H1 (cell line): ENCODE data around the gene RAPGEF5. TPM values are rescaled to one million over a fixed set of nuclear protein-coding genes. Genes with fewer than 3 reads are reported as not detected.

Experiments
- CTCF ChIA-PET: fragments of 300-600 bp; sonication (Branson Sonifier 250); formaldehyde crosslinking; loops from one replicate; lab custom pipeline; 2021; ENCODE audit not compliant: partially characterized antibody; lab: Charles Lee
- POLR2A ChIA-PET: fragments of 300-600 bp; sonication (Branson Sonifier 250); formaldehyde crosslinking; loops from one replicate; lab custom pipeline; 2021; ENCODE audit warnings: inconsistent platforms; ENCODE audit not compliant: partially characterized antibody; lab: Charles Lee
- DNase-seq, 2 experiments: peaks; one replicate each; pipeline versions ENCODE4 v3.0.0 to v3.0.0-alpha.2; 2010 to 2022; ENCODE audit warnings: low spot score in 2 of 2, low read depth in 1 of 2, mixed read lengths in 1 of 2
- FAIRE-seq: peaks from 2 replicates; lab custom pipeline; 2011; peaks lifted over from hg19 to GRCh38; lab: Jason Lieb, UNC
- H2AFZ ChIP-seq: 2 replicates; pipeline ENCODE4 v1.8.1; 2012; ENCODE audit warnings: low read length, inconsistent platforms
- H2AK5ac ChIP-seq: 2 replicates; pipeline ENCODE4 v1.6.1; 2013; ENCODE audit warnings: low read depth, low read length
- H2BK120ac ChIP-seq: replicated peaks from 2 replicates; pipeline ENCODE3; 2013; ENCODE audit warnings: low read depth, low read length, inconsistent platforms
- H2BK12ac ChIP-seq: 2 replicates; pipeline ENCODE4 v1.6.1; 2013; ENCODE audit warnings: low read depth, low read length
- H2BK15ac ChIP-seq: 2 replicates; pipeline ENCODE4 v1.6.1; 2013; ENCODE audit warnings: low read length
- H2BK20ac ChIP-seq: 2 replicates; pipeline ENCODE4 v1.6.1; 2013; ENCODE audit warnings: low read length
- H2BK5ac ChIP-seq: 2 replicates; pipeline ENCODE4 v1.6.1; 2013; ENCODE audit warnings: low read depth, low read length
- H3K14ac ChIP-seq: 2 replicates; pipeline ENCODE4 v1.6.1; 2013; ENCODE audit warnings: inconsistent platforms; ENCODE audit not compliant: insufficient read length
- H3K18ac ChIP-seq: 2 replicates; pipeline ENCODE4 v1.6.1; 2013; ENCODE audit warnings: low read length; ENCODE audit errors: extremely low read depth
- H3K23ac ChIP-seq: 2 replicates; pipeline ENCODE4 v1.6.1; 2013; ENCODE audit warnings: inconsistent platforms; ENCODE audit not compliant: insufficient read length
- H3K23me2 ChIP-seq: 2 replicates; pipeline ENCODE4 v1.6.1; 2013; ENCODE audit warnings: low read depth, low read length
- H3K27ac ChIP-seq: 2 replicates; pipeline ENCODE4 v1.6.1; 2011; ENCODE audit warnings: low read depth, low read length, inconsistent platforms
- H3K27me3 ChIP-seq, 4 experiments: replicated peaks in 1 of 4; 1 replicate in 1 of 4; 2 replicates in 3 of 4; pipeline versions ENCODE4 v1.6.1 to v1.8.1; 2011 to 2013; ENCODE audit warnings: low read length in 3 of 4, mild to moderate bottlenecking in 3 of 4, inconsistent platforms in 2 of 4, mixed read lengths in 2 of 4, moderate library complexity in 1 of 4; ENCODE audit not compliant: control insufficient read depth in 3 of 4, insufficient read depth in 3 of 4; ENCODE audit errors: extremely low read depth in 1 of 4
- H3K36me3 ChIP-seq, 4 experiments: 2 replicates each; pipeline versions ENCODE4 v1.6.1 to v1.8.1; 2011 to 2013; ENCODE audit warnings: mild to moderate bottlenecking in 4 of 4, low read length in 3 of 4, moderate library complexity in 2 of 4, control low read depth in 1 of 4, inconsistent platforms in 1 of 4; ENCODE audit not compliant: insufficient read depth in 4 of 4, control insufficient read depth in 2 of 4
- H3K4ac ChIP-seq: replicated peaks from 2 replicates; pipeline ENCODE3; 2013; ENCODE audit warnings: low read length, low read depth, mixed read lengths, inconsistent platforms; ENCODE audit not compliant: insufficient read length
- H3K4me1 ChIP-seq, 4 experiments: replicated peaks in 1 of 4; 1 replicate in 1 of 4; 2 replicates in 3 of 4; pipeline versions ENCODE4 v1.6.1 to v1.8.1; 2011 to 2013; ENCODE audit warnings: low read length in 3 of 4, inconsistent platforms in 2 of 4, mixed read lengths in 1 of 4; ENCODE audit not compliant: insufficient read depth in 4 of 4, control insufficient read depth in 3 of 4
- H3K4me2 ChIP-seq, 2 experiments: 2 replicates each; pipeline versions ENCODE4 v1.6.1 to v1.8.1; 2011 to 2013; ENCODE audit warnings: low read depth in 2 of 2, low read length in 2 of 2, control low read depth in 1 of 2, inconsistent platforms in 1 of 2, mild to moderate bottlenecking in 1 of 2; ENCODE audit not compliant: insufficient read depth in 1 of 2
- H3K4me3 ChIP-seq, 4 experiments: fragments of 200-600, 300-600 bp in 1 of 4; sonication (generic), shearing (Covaris generic), sonication (Bioruptor Twin) in 1 of 4; 2 replicates each; pipeline versions ENCODE4 v1.5.1 to v1.8.1; 2011 to 2016; ENCODE audit warnings: low read length in 4 of 4, low read depth in 3 of 4, control low read depth in 2 of 4, inconsistent platforms in 2 of 4, mild to moderate bottlenecking in 2 of 4, mixed read lengths in 1 of 4, moderate library complexity in 1 of 4; ENCODE audit not compliant: insufficient read depth in 2 of 4; ENCODE audit errors: extremely low read depth in 1 of 4
- H3K56ac ChIP-seq: replicated peaks from 2 replicates; pipeline ENCODE3; 2013; ENCODE audit warnings: low read depth, mild to moderate bottlenecking, mixed read lengths, low read length, inconsistent platforms; ENCODE audit not compliant: insufficient read length
- H3K79me1 ChIP-seq: 2 replicates; pipeline ENCODE4 v1.6.1; 2013; ENCODE audit warnings: low read depth, low read length, control low read depth
- H3K79me2 ChIP-seq, 2 experiments: 2 replicates each; pipeline versions ENCODE4 v1.6.1 to v1.8.1; 2012 to 2013; ENCODE audit warnings: low read length in 2 of 2, mild to moderate bottlenecking in 2 of 2, inconsistent platforms in 1 of 2; ENCODE audit not compliant: insufficient read depth in 2 of 2, control insufficient read depth in 1 of 2
- H3K9ac ChIP-seq, 4 experiments: replicated peaks in 1 of 4; 1 replicate in 1 of 4; 2 replicates in 3 of 4; pipeline versions ENCODE4 v1.6.1 to v1.8.1; 2011 to 2013; ENCODE audit warnings: low read depth in 3 of 4, low read length in 3 of 4, control low read depth in 2 of 4, mild to moderate bottlenecking in 2 of 4, moderate library complexity in 2 of 4, inconsistent platforms in 1 of 4; ENCODE audit errors: extremely low read depth in 1 of 4
- H3K9me3 ChIP-seq, 2 experiments: 2 replicates each; pipeline versions ENCODE4 v1.6.1 to v1.8.1; 2012 to 2013; ENCODE audit warnings: mild to moderate bottlenecking in 2 of 2, moderate library complexity in 2 of 2, control low read depth in 1 of 2, inconsistent platforms in 1 of 2, low read depth in 1 of 2, low read length in 1 of 2, mixed read lengths in 1 of 2; ENCODE audit not compliant: insufficient read depth in 2 of 2
- H4K20me1 ChIP-seq, 2 experiments: replicated peaks in 1 of 2; 2 replicates each; pipeline versions ENCODE3 to v1.8.1; 2011 to 2013; ENCODE audit warnings: inconsistent platforms in 2 of 2, low read length in 2 of 2, mild to moderate bottlenecking in 1 of 2; ENCODE audit not compliant: insufficient read depth in 2 of 2, control insufficient read depth in 1 of 2
- H4K5ac ChIP-seq: 2 replicates; pipeline ENCODE4 v1.6.1; 2013; ENCODE audit warnings: low read length, low read depth, mixed read lengths, inconsistent platforms; ENCODE audit not compliant: insufficient read length
- H4K8ac ChIP-seq: 2 replicates; pipeline ENCODE4 v1.8.0; 2013; ENCODE audit warnings: mild to moderate bottlenecking, moderate library complexity, low read length, inconsistent platforms; ENCODE audit not compliant: insufficient read depth; ENCODE audit errors: extremely low read depth
- H4K91ac ChIP-seq: replicated peaks from 2 replicates; pipeline ENCODE3; 2013; ENCODE audit warnings: low read length, mixed read lengths, inconsistent platforms; ENCODE audit not compliant: insufficient read length
- ASH2L ChIP-seq: fragments of 200-600, 300-600 bp; sonication (generic); IDR thresholded peaks from one replicate; pipeline ENCODE4 v1.7.1; 2017; ENCODE audit warnings: low read length
- BRCA1 ChIP-seq: IDR thresholded peaks from 2 replicates; pipeline ENCODE4 v1.6.1; 2012; ENCODE audit warnings: low read depth, low read length, improper control_type of control experiment
- CBX8 ChIP-seq: fragments of 300-800, 300-1000 bp; sonication (generic); IDR thresholded peaks from 2 replicates; pipeline ENCODE4 v1.7.1; 2016; ENCODE audit warnings: low read depth, low read length, borderline replicate concordance
- CHD1 ChIP-seq: IDR thresholded peaks from 2 replicates; pipeline ENCODE4 v1.6.1; 2012; ENCODE audit warnings: low read depth, low read length, improper control_type of control experiment
- CREB1 ChIP-seq: IDR thresholded peaks from 2 replicates; pipeline ENCODE4 v1.6.1; 2012; ENCODE audit warnings: inconsistent platforms
- FOSL1 ChIP-seq: IDR thresholded peaks from 2 replicates; pipeline ENCODE4 v1.6.1; 2011; ENCODE audit warnings: mild to moderate bottlenecking, low read depth, low read length, moderate library complexity; ENCODE audit not compliant: insufficient read depth
- JUND ChIP-seq: IDR thresholded peaks from 2 replicates; pipeline ENCODE4 v1.6.1; 2011; ENCODE audit warnings: mild to moderate bottlenecking, improper control_type of control experiment, low read length
- MAFK ChIP-seq: IDR thresholded peaks from 2 replicates; pipeline ENCODE4 v1.6.1; 2012; ENCODE audit warnings: low read depth, mild to moderate bottlenecking, improper control_type of control experiment, low read length
- MAX ChIP-seq: IDR thresholded peaks from 2 replicates; pipeline ENCODE4 v1.6.1; 2012; ENCODE audit warnings: inconsistent platforms
- NANOG ChIP-seq: IDR thresholded peaks from 2 replicates; pipeline ENCODE4 v1.6.1; 2011; ENCODE audit warnings: low read length, low read depth, mild to moderate bottlenecking, inconsistent platforms; ENCODE audit not compliant: insufficient read depth, poor library complexity, severe bottlenecking
- SIN3A ChIP-seq, 2 experiments: IDR thresholded peaks in 1 of 2; conservative IDR thresholded peaks in 1 of 2; 2 replicates each; pipeline ENCODE4 v1.6.1; 2011 to 2012; ENCODE audit warnings: low read length in 2 of 2, improper control_type of control experiment in 1 of 2, low read depth in 1 of 2, mild to moderate bottlenecking in 1 of 2
- SIRT6 ChIP-seq: IDR thresholded peaks from one replicate; pipeline ENCODE4 v1.7.1; 2012; ENCODE audit warnings: low read length, inconsistent platforms
- TAF7 ChIP-seq: optimal IDR thresholded peaks from 2 replicates; pipeline ENCODE3; 2011; ENCODE audit warnings: low read depth, mild to moderate bottlenecking, inconsistent platforms, low read length, moderate library complexity, borderline replicate concordance
- TEAD4 ChIP-seq: IDR thresholded peaks from 2 replicates; pipeline ENCODE4 v1.6.1; 2012; ENCODE audit warnings: low read depth, low read length, inconsistent platforms, mixed read lengths
- whole genome bisulfite sequencing, 2 experiments: shearing (Covaris generic) in 1 of 2; methylation state at CpG; one replicate each; pipeline versions ENCODE4 v1.1.6 to v1.1.7; 2013 to 2015; ENCODE audit warnings: low lambda C conversion rate in 2 of 2, mixed read lengths in 2 of 2, inconsistent platforms in 1 of 2, low coverage in 1 of 2, missing lambda C conversion rate in 1 of 2; ENCODE audit not compliant: insufficient replicate concordance in 2 of 2, insufficient coverage in 1 of 2, insufficient read length in 1 of 2; ENCODE audit errors: extremely low coverage in 1 of 2, missing lambda C conversion rate in 1 of 2; 5-methylcytosine and 5-hydroxymethylcytosine counted together
- polyA plus RNA-seq, 7 experiments: library from polyadenylated mRNA; depleted of rRNA in 3 of 7; stranded (reverse) in 5 of 7; unstranded in 2 of 7; fragments of >200 nt in 5 of 7; fragments of 200-250 nt in 2 of 7; gene quantifications; 1 replicate in 5 of 7; 2 replicates in 1 of 7; 4 replicates in 1 of 7; pipeline versions ENCODE4 v1.2.1 to v1.2.3, GENCODE V29; 2011 to 2013; ENCODE audit warnings: missing spikeins in 2 of 7, mixed read lengths in 2 of 7
- total RNA-seq: library from RNA; stranded (reverse); fragmentation: NEBNext Ultra II Directional; extraction: Animal tissue kit (Norgen Biotek cat#: 25700); gene quantifications from 2 replicates; pipeline ENCODE4 v1.2.1, GENCODE V29; 2021

The RAPGEF5 gene
- total and polyA plus RNA-seq, 2 of the 8 experiments (the other 6 are each of a cell fraction or from before 2014, with no cell fraction given): 4.4 to 22.9 TPM

GRCh38 chr7:22302951-22303423, 54.0 kb downstream of the RAPGEF5 start:
- FAIRE-seq: no peak
- POLR2A ChIA-PET: no interaction called here
- TF ChIP-seq ASH2L: no peak
- no peak for TF ChIP-seq JUND
- no peak for TF ChIP-seq MAX
- no peak for TF ChIP-seq CBX8
- no peak for TF ChIP-seq CREB1
- TF ChIP-seq TEAD4: no peak
- no peak for TF ChIP-seq NANOG
- TF ChIP-seq FOSL1: no peak
- TF ChIP-seq CHD1: no peak
- no peak for TF ChIP-seq BRCA1
- TF ChIP-seq SIRT6: no peak
- no peak for TF ChIP-seq MAFK
- no peak for TF ChIP-seq SIN3A (conservative IDR thresholded peaks at IDR 0.05 in 1 of 2, IDR thresholded peaks at IDR 0.05 in 1 of 2; ENCODE audit: low read depth in 1 of 2, low read length in 2 of 2)
- TF ChIP-seq TAF7: no peak

More at GRCh38 chr7:22302951-22303423, 54.0 kb downstream of the RAPGEF5 start:
- Histone ChIP-seq H4K91ac (no peak overlapping the region), H4K8ac (no peak overlapping the region), H2AK5ac (no peak overlapping the region), H2BK120ac (no peak overlapping the region), H3K36me3 (peaks cover 0 to 21% (median 11%) of the 10 kb centered on the region in 4 experiments; a peak in 5 of 8 replicates), H3K56ac (no peak overlapping the region), H2BK20ac (no peak overlapping the region), H3K9ac (no peak overlapping the region), H3K18ac (no peak overlapping the region), H3K4me1 (peaks cover 0 to 2% (median 0%) of the 10 kb centered on the region in 4 experiments; a peak in 1 of 7 replicates), H3K4me3 (no peak overlapping the region), H2BK5ac (no peak overlapping the region), H3K27me3 (peaks cover 0 to 1% (median 0%) of the 10 kb centered on the region in 4 experiments; a peak in 1 of 7 replicates), H4K20me1 (no peaks in the 10 kb centered on the region), H2BK15ac (no peak overlapping the region), H3K4ac (no peak overlapping the region), H3K79me2 (no peaks in the 10 kb centered on the region), H3K14ac (no peak overlapping the region), H2BK12ac (no peak overlapping the region), H4K5ac (no peak overlapping the region), H3K23ac (no peak overlapping the region), H3K9me3 (no peaks in the 10 kb centered on the region), H3K27ac (no peak overlapping the region), H3K79me1 (no peaks in the 10 kb centered on the region), H3K4me2 (no peak overlapping the region), H2AFZ (no peak overlapping the region), H3K23me2 (no peaks in the 10 kb centered on the region)
- 95% methylated on average over 1 of the region's 1 CpG; no CpG with 5 or more reads in 1 of the 2 experiments for WGBS, 2 experiments
- DNase-seq: no peak
- CTCF ChIA-PET: interaction anchor here (0.9 to 4.2 kb wide), 4 partner anchors 13 to 193 kb away, joined by 3 to 27 read pairs (median 3); no protein-coding TSS in a partner anchor
